Left lung (tissue), 10 donors: Measurements from ENCODE around the gene ASTN2. TPM values are rescaled to one million over a fixed set of nuclear protein-coding genes. Genes with fewer than 3 reads are reported as not detected.
A peak's percentile ranks its signal among the peaks of the same experiment; 100 is the strongest.

Source experiments
- ATAC-seq: fragments of 200-7000 bp; cut with Tn5 transposase; one replicate; pipeline ENCODE4 v1.9.1; 2020; ENCODE audit warnings: moderate library complexity
- DNase-seq, 4 donors: peaks; one replicate each; pipeline ENCODE4 v3.0.0-alpha.2; 2013 to 2020
- H3K27ac ChIP-seq, 2 donors: fragments of 200-600 bp; sonication (generic) in 1 of 2; one replicate each; pipeline versions ENCODE4 v1.5.0 to v1.8.0; 2020 to 2021
- H3K27me3 ChIP-seq, 2 donors: fragments of 200-600 bp; sonication (generic) in 1 of 2; one replicate each; pipeline versions ENCODE4 v1.5.0 to v1.8.0; 2020 to 2021
- H3K36me3 ChIP-seq, 2 donors: fragments of 200-600 bp; sonication (generic) in 1 of 2; one replicate each; pipeline versions ENCODE4 v1.5.0 to v1.8.0; 2020 to 2021
- H3K4me1 ChIP-seq, 2 donors: fragments of 200-600 bp; one replicate each; pipeline ENCODE4 v1.8.0; 2021
- H3K4me3 ChIP-seq, 2 donors: fragments of 200-600 bp; sonication (generic) in 1 of 2; one replicate each; pipeline versions ENCODE4 v1.5.0 to v1.8.0; 2020 to 2021; ENCODE audit warnings: mild to moderate bottlenecking in 1 of 2
- H3K9me3 ChIP-seq, 2 donors: fragments of 200-600 bp; sonication (generic) in 1 of 2; one replicate each; pipeline versions ENCODE4 v1.5.0 to v1.8.0; 2020 to 2021
- CTCF ChIP-seq, 2 donors: fragments of 200-600 bp; sonication (generic) in 1 of 2; IDR thresholded peaks; one replicate each; pipeline versions ENCODE4 v1.5.0 to v1.8.0; 2021; ENCODE audit warnings: antibody characterized with exemption in 2 of 2
- intact Hi-C, 2 donors: fragments of 100-400 bp; cut with DNase I; formaldehyde crosslinking; loops; one replicate each; pipeline versions ENCODE4 v1.11.2 to v1.14.2; 2022
- polyA plus RNA-seq, 6 donors: library from polyadenylated mRNA; unstranded; fragments of 120-200 nt; gene quantifications; one replicate each; pipeline ENCODE4 v1.2.1, GENCODE V29; 2013; ENCODE audit not compliant: insufficient read length in 6 of 6
- total RNA-seq, 2 donors: library from RNA; stranded (reverse); fragmentation: NEBNext Ultra II Directional; extraction: Animal tissue kit (Norgen Biotek cat#: 25700); gene quantifications; one replicate each; pipeline ENCODE4 v1.2.1, GENCODE V29; 2021
- donor health status: DM: no; HTN: yes; CAD: no.
- donor health status: DM: no; HTN: no; CAD: no.

ASTN2 gene
- total and polyA plus RNA-seq, 8 donors, result 3.1 to 5.5 (median 4.5) TPM

- Histone ChIP-seq H3K9me3 (no peaks in the 10 kb centered on the region), H3K36me3 (no peaks in the 10 kb centered on the region), H3K27me3 (no peaks in the 10 kb centered on the region), H3K27ac (no peak overlapping the region), H3K4me1 (peaks cover 0 to 5% of the 10 kb centered on the region in 2 donors), H3K4me3 (no peak overlapping the region)
- no peak for ATAC-seq
- intact Hi-C loops, result loop anchor here in 1 of 2 donors (10.0 kb wide), 1 partner anchor 1059 kb away; no protein-coding TSS in a partner anchor
- TF ChIP-seq CTCF (IDR thresholded peaks at IDR 0.05), result no peak
- no peak for DNase-seq
These were observed 761.4 kb downstream of the ASTN2 start for GRCh38 chr9:116653348-116654058.

GRCh38 chr9:116647515-116647809, 767.4 kb downstream of the ASTN2 start:
- Histone ChIP-seq H3K9me3 (no peaks in the 10 kb centered on the region), H3K27ac (no peak overlapping the region), H3K36me3 (no peaks in the 10 kb centered on the region), H3K4me3 (no peak overlapping the region), H3K4me1 (no peaks in the 10 kb centered on the region), H3K27me3 (no peaks in the 10 kb centered on the region)
- TF ChIP-seq CTCF (IDR thresholded peaks at IDR 0.05), result no peak
- intact Hi-C loops, result no loop called here
- no peak for DNase-seq
- no peak for ATAC-seq

GRCh38 chr9:116646661-116647514, 768.0 kb downstream of the ASTN2 start:
- peak; percentile 31 to 32 for TF ChIP-seq CTCF (IDR thresholded peaks at IDR 0.05)
- Histone ChIP-seq H3K9me3 (no peaks in the 10 kb centered on the region), H3K27ac (no peak overlapping the region), H3K27me3 (no peaks in the 10 kb centered on the region), H3K36me3 (no peaks in the 10 kb centered on the region), H3K4me1 (no peaks in the 10 kb centered on the region), H3K4me3 (no peak overlapping the region)
- intact Hi-C loops, result no loop called here
- ATAC-seq (peak; percentile 88), DNase-seq (peak in 1 of 4 donors; percentile 37)

GRCh38 chr9:116644091-116644688, 770.7 kb downstream of the ASTN2 start:
- Histone ChIP-seq H3K27me3 (no peaks in the 10 kb centered on the region), H3K4me3 (no peak overlapping the region), H3K9me3 (no peaks in the 10 kb centered on the region), H3K36me3 (no peaks in the 10 kb centered on the region), H3K27ac (no peak overlapping the region), H3K4me1 (peaks cover 0 to 3% of the 10 kb centered on the region in 2 donors)
- ATAC-seq, result peak; percentile 43
- intact Hi-C loops, result no loop called here
- no peak for DNase-seq
- TF ChIP-seq CTCF (IDR thresholded peaks at IDR 0.05), result no peak

GRCh38 chr9:116643691-116644090, 771.2 kb downstream of the ASTN2 start:
- Histone ChIP-seq H3K27ac (no peak overlapping the region), H3K9me3 (no peaks in the 10 kb centered on the region), H3K4me1 (peaks cover 0 to 4% of the 10 kb centered on the region in 2 donors), H3K36me3 (no peaks in the 10 kb centered on the region), H3K27me3 (no peaks in the 10 kb centered on the region), H3K4me3 (no peak overlapping the region)
- TF ChIP-seq CTCF (IDR thresholded peaks at IDR 0.05), result no peak
- ATAC-seq, result no peak
- DNase-seq, result no peak
- intact Hi-C loops, result no loop called here
